ENCODE data around the gene NBPF11.
"Not testable (repeated sequence)": the region's sequence is repeated elsewhere in the genome, so short reads cannot be mapped to it uniquely, and the experiment has no call there.

DNA sequence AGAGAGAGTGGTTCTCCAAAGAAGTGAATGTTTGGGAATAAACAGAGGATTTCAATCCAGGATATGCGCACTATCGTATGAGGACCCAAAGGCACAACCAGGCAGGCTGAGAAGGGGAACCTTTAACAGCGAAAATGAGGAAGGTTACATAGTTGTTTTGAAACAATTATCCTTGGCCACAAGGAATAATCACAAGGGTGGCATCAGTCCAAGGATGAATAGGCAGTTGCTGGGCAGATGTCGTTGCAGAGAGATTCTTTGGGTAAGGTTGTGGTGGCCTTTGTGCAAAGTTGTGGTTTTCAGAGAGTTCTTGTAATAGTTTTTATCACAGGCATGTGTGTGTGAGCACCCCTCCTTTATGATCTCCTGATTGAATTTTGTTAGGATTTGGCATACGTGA lies 94.7 kb downstream of the NBPF11 start:
- not testable (repeated sequence) for TF ChIP-seq POLR2A, CTCF (IDR thresholded peaks at IDR 0.05)
